Activated B cell treated with CpG ODN at 0.5 μM for 24 hours (primary cell): Measurements from ENCODE around the gene CPT1A. TPM values are rescaled to one million over a fixed set of nuclear protein-coding genes. Genes with fewer than 3 reads are reported as not detected.

ENCODE experiments used
- ATAC-seq: fragments of 200-7000 bp; cut with Tn5 transposase; one replicate; pipeline ENCODE4 v1.10.0; 2021; ENCODE audit warnings: low read depth, mild to moderate bottlenecking, moderate library complexity
- CTCF ChIA-PET: fragments of 350-600 bp; sonication (Branson Sonifier 250); formaldehyde crosslinking; loops from one replicate; lab custom pipeline; 2021; ENCODE audit warnings: antibody characterized with exemption; lab: Charles Lee
- POLR2A ChIA-PET: fragments of 350-600 bp; sonication (Branson Sonifier 250); formaldehyde crosslinking; loops from one replicate; lab custom pipeline; 2021; ENCODE audit warnings: antibody characterized with exemption; lab: Charles Lee
- DNase-seq: peaks from one replicate; pipeline ENCODE4 v3.0.0; 2022
- H3K27ac Mint-ChIP-seq: one replicate; pipeline ENCODE4 v1.8.0; 2020; ENCODE audit warnings: mixed read lengths
- H3K27me3 Mint-ChIP-seq: one replicate; pipeline ENCODE4 v1.8.0; 2021; ENCODE audit warnings: mixed read lengths
- H3K36me3 Mint-ChIP-seq: one replicate; pipeline ENCODE4 v1.8.0; 2021; ENCODE audit warnings: low read depth, mixed read lengths
- H3K4me1 Mint-ChIP-seq: one replicate; pipeline ENCODE4 v1.8.0; 2021; ENCODE audit warnings: mixed read lengths
- H3K4me3 Mint-ChIP-seq: one replicate; pipeline ENCODE4 v1.8.0; 2020; ENCODE audit warnings: mild to moderate bottlenecking, mixed read lengths
- H3K9me3 Mint-ChIP-seq: one replicate; pipeline ENCODE4 v1.8.0; 2020; ENCODE audit warnings: mixed read lengths
- CTCF ChIP-seq: fragments of 200-600 bp; IDR thresholded peaks from one replicate; pipeline ENCODE4 v1.8.0; 2022; ENCODE audit warnings: antibody characterized with exemption, mild to moderate bottlenecking
- intact Hi-C: fragments of 100-400 bp; cut with micrococcal nuclease; formaldehyde crosslinking; loops from one replicate; pipeline ENCODE4 v1.15.1; 2024
- total RNA-seq: library from RNA; stranded (reverse); gene quantifications from 2 replicates; pipeline ENCODE4 v1.2.3, GENCODE V29; 2022

Gene CPT1A
- total RNA-seq, 1 donor from 2014 or later, result 17.2 TPM

- H3K27me3 Mint-ChIP-seq, result no peaks in the 10 kb centered on the region
- ChIA-PET POLR2A (no interaction called here), CTCF (no interaction called here)
- DNase-seq (no peak), ATAC-seq (no peak)
- no peaks in the 10 kb centered on the region for H3K9me3 Mint-ChIP-seq
- intact Hi-C loops, result loop anchor here (10.0 kb wide), 1 partner anchor 887 kb away; the partner anchor contains the start of gene CCND1
- H3K4me3 Mint-ChIP-seq, result no peak overlapping the region
- H3K4me1 Mint-ChIP-seq, result no peaks in the 10 kb centered on the region
- H3K36me3 Mint-ChIP-seq, result peaks cover 45% of the 10 kb centered on the region
- no peak for TF ChIP-seq CTCF
- H3K27ac Mint-ChIP-seq, result no peak overlapping the region
Observed at GRCh38 chr11:68757711-68758110, 84.0 kb downstream of the CPT1A start.

GRCh38 chr11:68756171-68756766 lies 85.4 kb downstream of the CPT1A start:
- ChIA-PET POLR2A (no interaction called here), CTCF (no interaction called here)
- DNase-seq (no peak), ATAC-seq (no peak)
- H3K36me3 Mint-ChIP-seq, result peaks cover 33% of the 10 kb centered on the region
- H3K27ac Mint-ChIP-seq, result peak overlapping the region; percentile 43
- intact Hi-C loops, result loop anchor here (10.0 kb wide), 1 partner anchor 889 kb away; the partner anchor contains the start of gene CCND1
- H3K4me1 Mint-ChIP-seq, result peaks cover 8% of the 10 kb centered on the region
- H3K4me3 Mint-ChIP-seq, result no peak overlapping the region
- TF ChIP-seq CTCF, result no peak
- no peaks in the 10 kb centered on the region for H3K27me3 Mint-ChIP-seq
- no peaks in the 10 kb centered on the region for H3K9me3 Mint-ChIP-seq

GRCh38 chr11:68753300-68753699 lies 88.4 kb downstream of the CPT1A start:
- CTCF ChIA-PET, result no interaction called here
- H3K4me3 Mint-ChIP-seq, result no peak overlapping the region

GRCh38 chr11:68751331-68751856 lies 90.3 kb downstream of the CPT1A start, which contains the start of gene TESMIN:
TSS of gene TESMIN (minus strand) at chr11:68751520. CDS start at chr11:68750660, 860 bp downstream.
- Mint-ChIP-seq H3K36me3 (peaks cover under 1% of the 10 kb centered on the region), H3K4me1 (peaks cover 11% of the 10 kb centered on the region), H3K9me3 (no peaks in the 10 kb centered on the region), H3K27me3 (no peaks in the 10 kb centered on the region), H3K27ac (no peak within 1 kb of the TSS), H3K4me3 (peak within 1 kb of the TSS; percentile 77)
- ATAC-seq, result peak; percentile 99
- CTCF ChIA-PET, result no interaction called here
- POLR2A ChIA-PET, result interaction anchor here (1.2 kb wide), 1 partner anchor 88 kb away, joined by 3 read pairs; no protein-coding TSS in a partner anchor
- TF ChIP-seq CTCF, result no peak
- DNase-seq, result peak; percentile 90
- intact Hi-C loops, result loop anchor here (1.0 to 10.0 kb wide), 4 partner anchors 92 to 893 kb away; partner anchors contain the start of genes CCND1, IGHMBP2, MRPL21 and TPCN2

More at GRCh38 chr11:68753300-68753699, 88.4 kb downstream of the CPT1A start:
- TF ChIP-seq CTCF, result no peak
- no peak overlapping the region for H3K27ac Mint-ChIP-seq
- POLR2A ChIA-PET, result no interaction called here
- no peaks in the 10 kb centered on the region for H3K27me3 Mint-ChIP-seq
- no peaks in the 10 kb centered on the region for H3K9me3 Mint-ChIP-seq
- peaks cover 11% of the 10 kb centered on the region for H3K4me1 Mint-ChIP-seq
- peaks cover 19% of the 10 kb centered on the region for H3K36me3 Mint-ChIP-seq
- ATAC-seq (no peak), DNase-seq (no peak)
- intact Hi-C loops, result loop anchor here (5.0 to 10.0 kb wide), 2 partner anchors 149 to 892 kb away; partner anchors contain the start of genes CCND1, IGHMBP2 and MRPL21

GRCh38 chr11:68751004-68751325 lies 90.8 kb downstream of the CPT1A start:
- Mint-ChIP-seq H3K27me3 (no peaks in the 10 kb centered on the region), H3K9me3 (no peaks in the 10 kb centered on the region), H3K4me1 (peaks cover 11% of the 10 kb centered on the region), H3K27ac (no peak overlapping the region), H3K36me3 (no peaks in the 10 kb centered on the region), H3K4me3 (no peak overlapping the region)
- intact Hi-C loops, result loop anchor here (1.0 to 10.0 kb wide), 4 partner anchors 92 to 894 kb away; partner anchors contain the start of genes CCND1, IGHMBP2, MRPL21 and TPCN2
- ATAC-seq (no peak), DNase-seq (no peak)
- ChIA-PET CTCF (interaction anchor here (1.2 kb wide), 1 partner anchor 93 kb away, joined by 7 read pairs; no protein-coding TSS in a partner anchor), POLR2A (interaction anchor here (1.0 to 1.2 kb wide), 2 partner anchors 89 to 93 kb away, joined by 3 read pairs; no protein-coding TSS in a partner anchor)
- no peak for TF ChIP-seq CTCF
